Measurements from ENCODE around the gene ITK.
"Not testable (repeated sequence)": the region's sequence is repeated elsewhere in the genome, so short reads cannot be mapped to it uniquely, and the experiment has no call there.

Gene ITK

DNA sequence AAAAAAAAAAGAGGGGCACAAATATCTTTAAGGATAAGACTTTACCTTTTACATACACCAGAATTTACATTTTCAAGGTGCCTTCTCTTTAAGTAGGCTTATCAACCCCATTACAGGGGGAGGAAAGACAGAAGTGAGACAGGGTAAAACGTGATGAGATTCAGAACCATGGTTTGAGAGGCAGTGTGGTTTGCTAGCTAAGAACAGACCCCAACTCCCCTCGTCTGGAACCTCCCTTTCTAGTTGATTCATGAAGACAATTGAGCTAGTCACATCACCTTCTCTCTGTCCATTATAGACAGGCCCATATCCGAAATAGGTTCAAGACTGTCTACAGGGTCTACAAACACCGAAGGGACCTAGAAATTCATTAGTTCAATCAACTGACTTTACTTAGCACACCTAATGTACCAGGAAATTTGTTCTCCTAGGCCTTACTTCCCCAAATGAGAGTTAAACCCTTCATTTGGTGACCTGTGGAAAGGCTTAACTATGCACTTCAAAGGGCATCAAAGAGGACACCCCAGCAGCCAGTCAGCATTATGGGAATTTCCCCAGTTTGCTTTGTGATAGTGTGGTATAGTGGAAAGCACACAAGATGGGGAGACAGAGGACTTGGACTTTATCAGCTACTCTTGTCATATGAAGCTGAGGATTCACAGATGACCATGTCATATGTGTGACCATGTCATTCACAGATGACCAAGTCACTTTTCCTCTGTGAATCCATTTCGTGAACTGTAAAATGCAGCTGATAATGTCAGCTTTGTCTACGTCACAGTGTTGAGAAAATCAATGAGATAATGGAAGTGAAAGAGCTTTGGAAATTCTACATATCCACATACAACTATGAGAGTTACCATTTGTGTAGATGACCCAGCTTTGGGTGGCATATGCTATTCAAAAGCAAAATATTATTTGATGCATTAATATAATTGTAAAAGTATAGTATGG lies 45.1 kb downstream of the ITK start:
- Histone ChIP-seq H3K4me3 (no peak overlapping the region), H3K27ac (no peak overlapping the region)

DNA sequence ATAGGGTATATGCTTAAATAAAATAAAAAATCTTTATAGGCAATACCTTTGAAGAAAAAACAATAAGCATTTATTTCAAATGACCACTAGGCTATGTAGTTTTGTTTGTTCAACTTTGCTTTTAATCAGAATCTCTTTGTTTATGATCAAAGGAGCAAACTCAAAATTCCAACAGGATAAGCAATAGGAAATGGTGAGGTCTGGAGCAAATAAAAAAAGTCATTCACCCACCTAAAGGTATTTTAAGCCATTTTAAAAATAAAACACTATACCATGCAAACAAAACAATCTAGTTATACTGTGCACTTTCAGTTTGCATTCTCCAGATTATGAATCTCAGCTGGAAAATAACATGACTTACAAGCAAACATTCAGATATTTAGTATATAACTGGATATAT lies 50.0 kb downstream of the ITK start:
- H3K27ac ChIP-seq = no peak overlapping the region
- H3K4me3 ChIP-seq = no peak overlapping the region

DNA sequence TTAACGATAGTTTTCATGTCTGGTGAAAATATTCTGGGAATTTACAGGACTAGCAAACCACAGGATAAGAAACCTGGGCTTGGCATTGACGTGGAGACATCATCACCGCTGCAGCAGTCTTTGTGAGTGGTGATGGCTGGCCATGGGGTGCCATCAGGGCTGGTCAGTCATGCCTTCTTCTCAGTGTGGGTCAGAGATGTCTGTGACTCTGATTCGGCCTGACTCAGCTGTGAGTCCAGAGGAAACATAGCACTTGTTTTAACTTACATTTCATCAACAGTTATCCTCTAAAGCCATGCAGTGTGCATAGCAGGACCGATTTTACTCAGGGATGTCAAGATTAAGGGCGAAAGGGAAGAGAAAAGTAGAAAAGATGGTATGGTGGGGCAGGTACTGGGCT lies 52.1 kb downstream of the ITK start:
- H3K27ac ChIP-seq = no peak overlapping the region
- H3K4me3 ChIP-seq = no peak overlapping the region

DNA sequence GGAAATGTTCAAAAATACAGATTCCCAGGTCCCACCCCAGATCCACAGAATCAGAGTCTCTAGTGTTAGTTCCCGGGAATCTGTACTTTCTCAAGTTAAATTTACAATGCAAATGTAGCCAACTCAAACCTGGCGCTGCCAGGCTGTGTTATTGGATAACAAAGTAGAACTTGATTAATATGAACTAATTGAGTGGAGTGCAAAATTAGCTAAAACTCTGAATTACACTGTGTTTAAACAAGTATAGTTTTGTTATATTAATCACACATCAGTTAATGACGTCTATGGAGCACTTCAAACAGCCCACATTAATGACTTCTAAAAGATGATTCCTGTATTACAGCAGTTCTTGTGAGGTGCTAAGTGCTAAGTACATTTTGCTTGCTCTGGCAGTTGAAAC lies 52.9 kb downstream of the ITK start:
- no peak overlapping the region for H3K4me3 ChIP-seq
- H3K27ac ChIP-seq = no peak overlapping the region

DNA sequence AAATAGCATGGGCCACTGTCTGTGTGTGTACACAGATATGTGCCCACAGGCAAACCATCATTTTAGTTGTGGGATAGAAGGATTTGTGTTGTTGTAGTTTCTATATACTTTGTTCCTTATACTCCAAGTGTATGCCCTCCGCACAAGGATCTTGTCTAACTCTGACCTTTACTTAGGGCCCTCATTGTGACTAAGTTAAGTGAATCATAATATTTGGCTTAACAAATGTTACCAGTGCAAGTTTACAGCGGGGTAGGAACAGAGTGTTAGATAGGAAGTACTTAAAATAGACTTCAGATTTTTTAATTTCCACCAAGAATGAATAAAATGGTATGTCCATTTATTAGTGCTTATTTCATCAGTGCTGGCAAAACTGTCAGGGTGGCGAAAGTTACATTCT lies 55.8 kb downstream of the ITK start:
- H3K4me3 ChIP-seq = no peak overlapping the region
- H3K27ac ChIP-seq = no peak overlapping the region

DNA sequence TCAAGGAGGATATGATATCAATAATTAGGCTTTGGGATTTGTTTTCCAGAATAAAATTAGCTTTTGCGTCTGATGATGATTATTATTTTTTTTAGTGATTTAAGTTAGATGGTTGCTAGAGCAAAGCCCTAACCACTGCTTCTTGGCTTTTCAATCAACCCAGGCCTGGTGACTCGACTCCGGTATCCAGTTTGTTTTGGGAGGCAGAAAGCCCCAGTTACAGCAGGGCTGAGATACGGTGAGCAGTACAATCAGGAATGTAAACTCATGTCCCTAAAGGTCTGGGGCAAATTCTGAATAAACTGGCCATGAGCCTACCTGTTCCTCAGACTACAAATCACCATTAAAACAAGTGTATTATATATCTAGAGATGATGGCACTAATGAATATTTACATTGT lies 60.8 kb downstream of the ITK start:
- Histone ChIP-seq H3K27ac (no peak overlapping the region), H3K4me3 (no peak overlapping the region)

DNA sequence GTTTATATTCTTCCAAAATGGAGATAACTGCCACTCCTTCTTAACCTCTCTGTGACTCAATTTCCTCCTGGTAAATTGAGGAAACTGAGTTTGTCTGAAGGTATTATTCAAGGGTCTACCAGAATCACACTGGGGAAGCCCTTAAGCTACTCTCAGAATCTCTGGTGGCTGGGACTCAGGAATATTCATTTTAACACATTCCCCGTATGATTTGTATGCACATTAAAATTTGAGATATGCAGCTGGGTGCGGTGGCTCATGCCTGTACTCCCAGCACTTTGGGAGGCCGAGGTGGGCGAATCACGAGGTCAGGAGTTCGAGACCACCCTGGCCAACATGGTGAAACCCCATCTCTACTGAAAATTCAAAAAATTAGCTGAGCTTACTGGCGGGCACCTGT lies 64.1 kb downstream of the ITK start:
- not testable (repeated sequence) for H3K27ac ChIP-seq, H3K4me3 ChIP-seq

DNA sequence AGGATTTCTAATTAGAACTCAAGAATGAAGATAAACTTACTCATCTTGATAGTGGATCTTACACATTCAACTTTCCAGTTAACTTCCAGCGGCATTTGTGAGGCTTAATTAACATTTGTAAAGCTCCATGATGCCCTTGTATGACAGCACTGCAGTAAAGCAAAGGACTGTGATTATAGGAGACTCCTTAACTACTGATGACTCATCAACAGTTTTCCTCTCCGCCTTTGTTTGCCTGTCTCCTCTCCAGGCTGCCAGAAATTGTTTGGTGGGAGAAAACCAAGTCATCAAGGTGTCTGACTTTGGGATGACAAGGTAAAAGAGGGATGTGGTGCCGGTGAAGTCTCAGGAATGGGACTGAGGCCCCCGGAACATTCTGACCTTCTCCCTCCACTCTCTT lies 64.8 kb downstream of the ITK start:
- no peak overlapping the region for H3K4me3 ChIP-seq
- no peak overlapping the region for H3K27ac ChIP-seq

DNA sequence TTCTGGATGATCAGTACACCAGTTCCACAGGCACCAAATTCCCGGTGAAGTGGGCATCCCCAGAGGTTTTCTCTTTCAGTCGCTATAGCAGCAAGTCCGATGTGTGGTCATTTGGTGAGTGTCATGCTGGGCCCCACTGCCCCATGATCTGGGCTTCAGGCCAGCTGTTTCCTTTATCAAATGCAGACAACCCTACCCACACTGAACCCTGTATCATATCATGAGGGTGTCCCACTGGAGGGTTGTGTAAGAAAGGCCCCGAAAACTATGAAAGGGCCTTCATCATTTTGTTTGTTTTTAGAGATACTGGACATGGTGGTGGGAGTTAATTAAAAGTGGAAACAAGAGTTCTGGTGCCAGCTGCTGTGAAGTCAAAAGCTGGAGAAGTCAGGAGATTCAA lies 65.2 kb downstream of the ITK start:
- Histone ChIP-seq H3K4me3 (no peak overlapping the region), H3K27ac (no peak overlapping the region)

DNA sequence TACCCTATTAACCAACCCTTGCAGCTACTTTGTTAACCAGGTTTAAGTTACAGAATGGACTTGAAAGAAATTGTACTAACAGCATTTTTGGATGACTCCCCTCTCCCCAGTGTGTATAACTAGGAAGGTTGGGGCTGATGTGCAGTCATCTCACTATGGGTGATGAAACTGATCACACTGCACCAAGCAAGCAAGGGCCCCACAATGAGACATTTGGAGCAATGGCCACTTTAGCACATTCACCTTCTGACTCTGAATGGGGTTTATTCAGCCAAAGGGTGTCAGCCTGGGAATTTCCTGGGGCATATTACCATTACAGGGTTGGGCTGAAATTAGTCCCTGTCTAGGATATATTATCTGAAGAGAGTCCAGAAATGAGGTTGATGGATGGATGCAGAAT lies 66.6 kb downstream of the ITK start:
- no peak overlapping the region for H3K4me3 ChIP-seq
- H3K27ac ChIP-seq = no peak overlapping the region

DNA sequence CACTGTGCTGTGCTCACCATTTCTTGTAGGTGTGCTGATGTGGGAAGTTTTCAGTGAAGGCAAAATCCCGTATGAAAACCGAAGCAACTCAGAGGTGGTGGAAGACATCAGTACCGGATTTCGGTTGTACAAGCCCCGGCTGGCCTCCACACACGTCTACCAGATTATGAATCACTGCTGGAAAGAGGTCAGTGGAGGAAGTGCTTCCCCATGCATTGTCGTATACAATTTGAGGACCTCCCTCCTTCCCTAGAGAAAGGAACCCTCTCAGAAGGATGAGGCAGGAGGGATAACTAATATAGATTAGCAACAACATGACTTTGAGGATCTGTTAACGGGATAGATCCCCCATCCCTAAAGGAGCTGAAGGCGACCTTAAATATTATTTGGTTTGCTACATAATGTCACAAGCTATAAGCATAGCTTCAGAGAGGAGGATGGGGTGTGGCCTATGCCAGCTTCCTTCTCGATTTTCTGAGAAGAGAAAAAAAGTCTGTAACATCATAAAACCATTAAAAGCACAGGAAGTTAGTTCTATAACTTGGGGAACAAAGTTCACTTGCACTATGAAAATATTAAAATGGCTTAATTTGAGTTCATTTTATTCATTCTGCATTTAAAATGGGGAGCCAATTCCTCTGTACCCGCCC lies 68.3 kb downstream of the ITK start:
- H3K27ac ChIP-seq = peak overlapping the region in 11 of 21 experiments; percentile 0 to 73 (median 40)
- H3K4me3 ChIP-seq = no peak overlapping the region

DNA sequence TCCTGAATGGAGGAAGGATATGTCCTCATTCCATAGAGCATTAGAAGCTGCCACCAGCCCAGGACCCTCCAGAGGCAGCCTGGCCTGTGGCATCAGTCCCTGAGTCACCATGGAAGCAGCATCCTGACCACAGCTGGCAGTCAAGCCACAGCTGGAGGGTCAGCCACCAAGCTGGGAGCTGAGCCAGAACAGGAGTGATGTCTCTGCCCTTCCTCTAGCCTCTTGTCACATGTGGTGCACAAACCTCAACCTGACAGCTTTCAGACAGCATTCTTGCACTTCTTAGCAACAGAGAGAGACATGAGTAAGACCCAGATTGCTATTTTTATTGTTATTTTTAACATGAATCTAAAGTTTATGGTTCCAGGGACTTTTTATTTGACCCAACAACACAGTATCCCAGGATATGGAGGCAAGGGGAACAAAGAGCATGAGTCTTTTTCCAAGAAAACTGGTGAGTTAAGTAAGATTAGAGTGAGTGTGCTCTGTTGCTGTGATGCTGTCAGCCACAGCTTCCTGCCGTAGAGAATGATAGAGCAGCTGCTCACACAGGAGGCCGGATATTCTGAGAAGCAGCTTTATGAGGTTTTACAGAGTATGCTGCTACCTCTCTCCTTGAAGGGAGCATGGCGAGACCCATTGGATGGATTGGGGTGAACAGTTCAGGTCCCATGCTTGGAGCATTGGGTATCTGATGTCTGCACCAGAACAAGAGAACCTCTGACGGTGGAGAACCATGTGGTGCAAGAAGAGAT lies 72.2 kb downstream of the ITK start:
- H3K27ac ChIP-seq = peak overlapping the region in 7 of 21 experiments; percentile 30 to 70 (median 59)
- H3K4me3 ChIP-seq = no peak overlapping the region

DNA sequence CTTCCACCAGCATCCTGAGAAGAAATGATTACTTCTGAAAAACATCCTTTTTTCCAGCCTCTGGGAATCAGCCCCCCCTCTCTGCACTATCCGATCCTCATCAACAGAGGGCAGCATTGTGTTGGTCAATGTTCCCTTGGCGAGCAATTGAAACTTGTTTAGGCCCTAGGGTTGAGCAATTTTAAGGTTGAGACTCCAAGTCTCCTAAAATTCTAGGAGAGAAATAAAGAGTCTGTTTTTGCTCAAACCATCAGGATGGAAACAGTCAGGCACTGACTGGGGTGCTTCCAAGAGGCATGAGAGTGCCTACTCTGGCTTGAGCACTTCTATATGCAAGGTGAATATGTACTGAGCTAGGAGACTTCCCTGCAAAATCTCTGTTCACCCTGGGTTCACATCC lies 72.9 kb downstream of the ITK start:
- Histone ChIP-seq H3K27ac (peak overlapping the region in 5 of 21 experiments; percentile 2 to 69 (median 47)), H3K4me3 (no peak overlapping the region)

DNA sequence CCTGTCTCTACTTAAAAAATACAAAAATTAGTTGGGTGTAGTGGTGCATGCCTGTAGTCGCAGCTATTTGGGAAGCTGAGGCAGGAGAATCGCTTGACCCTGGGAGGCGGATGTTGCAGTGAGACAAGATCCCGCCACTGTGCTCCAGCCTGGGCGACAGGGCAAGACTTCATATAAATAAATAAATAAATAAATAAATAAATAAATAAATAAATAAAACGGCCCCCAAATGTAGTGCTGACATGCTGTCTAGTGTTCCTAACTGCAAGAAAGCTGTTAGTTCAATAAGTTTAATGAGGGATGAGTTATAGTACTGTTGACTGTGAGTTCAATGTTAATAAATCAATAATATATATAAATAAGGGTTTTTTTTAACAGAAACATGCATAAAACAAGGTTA lies 77.8 kb downstream of the ITK start:
- no peak overlapping the region for H3K4me3 ChIP-seq
- no peak overlapping the region for H3K27ac ChIP-seq

DNA sequence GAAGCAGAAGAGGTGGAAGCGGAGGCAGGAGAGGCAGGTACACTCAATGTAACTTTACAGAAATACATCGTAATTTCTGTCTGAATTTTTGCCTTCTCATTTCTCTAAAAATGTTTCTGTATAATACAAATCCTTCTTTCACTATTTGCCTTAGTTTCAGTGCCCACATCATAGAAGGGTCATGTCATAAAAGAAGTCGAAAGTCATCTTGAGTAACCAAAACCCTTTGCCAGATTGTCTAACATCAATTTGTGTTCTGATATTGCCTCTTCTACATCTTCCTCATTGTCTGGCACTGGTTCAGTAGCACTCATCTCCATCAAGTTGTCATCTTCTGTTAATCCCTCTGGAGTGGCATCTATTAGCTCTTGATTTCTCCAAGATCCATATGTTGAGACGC lies 79.1 kb downstream of the ITK start:
- Histone ChIP-seq H3K27ac (no peak overlapping the region), H3K4me3 (no peak overlapping the region)

DNA sequence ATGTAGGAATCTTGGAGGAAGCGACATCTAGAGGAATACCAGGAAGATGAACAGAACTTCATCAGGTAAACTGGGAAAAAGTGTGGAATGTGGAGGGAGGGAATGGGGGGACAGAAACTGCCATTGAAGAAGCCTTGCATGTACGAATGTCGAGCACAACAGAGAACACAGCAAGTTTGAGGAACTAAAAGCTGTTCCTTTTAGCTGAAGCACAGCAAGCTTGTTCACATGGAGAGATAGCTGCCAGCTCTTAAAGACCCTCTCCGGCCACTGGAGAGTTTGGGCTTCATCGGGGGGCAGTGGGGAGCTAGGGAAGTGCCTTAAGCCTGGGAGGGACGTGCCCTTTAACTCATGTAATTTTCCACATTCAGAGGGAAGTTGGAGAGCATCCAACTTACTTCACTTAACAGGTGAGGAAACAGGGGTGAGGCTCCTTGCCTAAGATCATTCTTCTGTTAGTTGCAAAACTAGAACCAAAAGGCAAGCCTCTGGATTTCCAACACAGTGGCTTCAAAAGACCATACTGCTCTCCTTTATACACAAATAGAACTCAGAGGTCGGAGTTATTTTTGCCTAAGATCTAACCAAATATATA lies 83.0 kb downstream of the ITK start:
- no peak overlapping the region for H3K4me3 ChIP-seq
- H3K27ac ChIP-seq = no peak overlapping the region

DNA sequence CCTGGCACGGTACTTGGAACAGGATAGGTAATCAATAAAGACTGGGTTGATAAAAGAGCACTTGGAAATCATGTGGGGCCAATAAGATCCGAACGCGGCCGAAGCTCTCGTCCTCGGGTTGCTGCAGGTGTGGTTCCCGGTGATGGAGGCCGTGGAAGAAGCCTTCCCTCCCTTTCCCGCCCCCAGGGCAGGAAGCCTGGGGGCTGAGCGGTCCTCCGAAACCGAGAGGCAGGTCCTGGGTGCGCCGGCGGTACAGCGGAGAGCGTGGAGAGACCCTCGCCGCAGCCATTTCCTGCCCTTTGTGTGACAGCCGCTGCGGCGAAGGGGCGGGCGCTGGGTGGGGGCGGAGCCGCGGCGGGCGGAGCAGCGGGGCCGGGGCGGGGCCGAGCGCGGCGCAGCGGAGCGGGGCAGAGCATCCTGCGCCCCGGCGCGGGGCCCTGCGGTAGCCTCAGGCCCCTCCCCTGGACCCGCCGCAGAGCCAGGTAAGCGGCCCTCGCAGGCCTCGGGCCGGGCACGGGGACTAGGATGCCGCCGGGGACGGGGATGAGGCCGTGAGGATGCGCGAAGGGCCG lies 85.2 kb downstream of the ITK start, which contains the start of gene CYFIP2:
TSS of gene CYFIP2 (plus strand) at position 410 of the 572 bp plus-strand sequence. CDS start 19,239 bp downstream, outside the sequence.
- Histone ChIP-seq H3K4me3 (peak within 1 kb of the TSS; percentile 45 to 90 (median 67)), H3K27ac (peak within 1 kb of the TSS in 19 of 21 experiments; percentile 50 to 90 (median 71))

DNA sequence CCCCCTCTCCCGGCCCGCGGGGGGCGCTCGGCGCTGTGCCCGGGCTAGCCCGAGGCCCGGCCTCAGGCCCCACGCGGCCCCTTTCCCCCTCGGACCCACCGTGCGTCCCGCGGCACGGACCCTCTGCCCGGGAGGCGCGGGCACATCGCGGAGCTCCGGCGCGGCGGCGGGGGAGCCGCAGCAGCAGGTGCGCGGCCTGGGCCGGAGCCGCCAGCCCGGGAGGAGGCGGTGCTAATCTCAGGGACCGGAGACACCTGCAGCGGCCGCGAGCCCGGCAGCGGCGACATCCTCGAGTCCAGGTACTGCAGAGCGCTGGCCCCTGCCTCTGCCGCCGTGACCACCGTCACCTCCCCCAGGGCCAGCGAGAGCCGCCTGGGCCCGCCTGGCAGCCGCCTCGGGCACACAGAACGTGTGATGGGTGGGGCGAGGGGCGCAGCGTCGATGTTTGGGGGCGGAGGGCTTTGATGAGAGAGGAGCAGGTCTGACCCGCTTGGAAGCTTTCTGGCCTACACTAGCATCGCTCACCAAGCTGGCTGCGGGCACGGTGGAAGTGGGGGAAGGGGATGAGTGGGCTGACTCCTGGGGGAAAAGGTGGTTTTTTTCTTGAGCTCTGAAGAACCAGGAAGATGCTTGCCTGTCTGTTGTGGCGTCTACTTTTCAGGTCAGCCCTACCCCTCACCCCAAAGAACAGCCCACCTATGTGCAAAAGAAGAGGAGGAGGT lies 85.8 kb downstream of the ITK start:
- H3K4me3 ChIP-seq = peak overlapping the region; percentile 45 to 90 (median 67)
- H3K27ac ChIP-seq = peak overlapping the region in 19 of 21 experiments; percentile 50 to 90 (median 71)

DNA sequence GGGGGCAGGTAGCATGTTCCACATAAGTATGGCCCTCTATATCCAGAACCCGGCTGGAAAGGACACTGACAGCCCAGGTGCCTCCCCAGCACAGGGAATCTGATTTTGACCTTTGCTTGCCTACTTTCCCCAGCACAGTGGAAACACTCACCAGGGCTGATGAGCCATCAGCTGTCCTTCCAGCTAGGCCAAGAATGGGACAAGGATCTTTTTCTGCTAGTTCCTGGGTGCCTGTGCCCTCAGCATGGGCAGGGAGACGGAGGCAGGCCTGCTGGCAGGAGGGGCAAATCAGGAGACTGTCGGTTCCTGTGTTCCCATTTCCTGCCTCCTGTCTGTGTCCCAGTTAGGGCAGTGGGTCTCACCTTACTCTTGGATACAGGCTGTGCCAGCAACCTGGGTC lies 86.4 kb downstream of the ITK start:
- Histone ChIP-seq H3K4me3 (peak overlapping the region; percentile 45 to 90 (median 67)), H3K27ac (peak overlapping the region in 13 of 21 experiments; percentile 65 to 90 (median 82))

All from skin epidermis (tissue), 12 donors.